ENCODE data around the gene ADARB2. TPM values are rescaled to one million over a fixed set of nuclear protein-coding genes. Genes with fewer than 3 reads are reported as not detected.
A peak's percentile ranks its signal among the peaks of the same experiment; 100 is the strongest.

Gene ADARB2
- total and polyA plus RNA-seq, 7 experiments from 2014 or later = 0.05 to 13.6 (median 6.3) TPM; not detected in 3

GRCh38 chr10:1558906-1559305 lies 178.4 kb downstream of the ADARB2 start:
- Mint-ChIP-seq H3K36me3 (no peaks in the 10 kb centered on the region), H3K27ac (no peak overlapping the region), H3K4me3 (no peak overlapping the region), H3K4me1 (peaks cover 0 to 1% (median 0%) of the 10 kb centered on the region in 7 donors), H3K27me3 (peaks cover 0 to 24% (median 15%) of the 10 kb centered on the region in 5 donors), H3K9me3 (peaks cover 0 to 3% (median 0%) of the 10 kb centered on the region in 11 donors)
- DNase-seq = no peak
- Histone ChIP-seq H3K9me3 (ENCODE audit: control insufficient read depth in 2 of 3, low read length in 3 of 3) (no peaks in the 10 kb centered on the region), H3K4me1 (ENCODE audit: control insufficient read depth in 2 of 2, insufficient read depth in 2 of 2, low read length in 2 of 2) (no peaks in the 10 kb centered on the region), H3K27me3 (ENCODE audit: control insufficient read depth in 2 of 2, insufficient read depth in 2 of 2, low read length in 2 of 2) (no peaks in the 10 kb centered on the region), H3K27ac (ENCODE audit: low read depth, low read length) (no peak overlapping the region), H3K36me3 (ENCODE audit: control insufficient read depth in 2 of 3, insufficient read depth in 3 of 3, low read length in 3 of 3) (no peaks in the 10 kb centered on the region), H3K4me3 (ENCODE audit: low read length) (no peak overlapping the region)
- intact Hi-C loops (cut with micrococcal nuclease) = no loop called here
- ChIA-PET POLR2A (no interaction called here), CTCF (no interaction called here)
- ATAC-seq = no peak

GRCh38 chr10:1557081-1557480 lies 180.2 kb downstream of the ADARB2 start:
- Histone ChIP-seq H3K36me3 (ENCODE audit: control insufficient read depth in 2 of 3, insufficient read depth in 3 of 3, low read length in 3 of 3) (no peaks in the 10 kb centered on the region), H3K27ac (ENCODE audit: low read depth, low read length) (no peak overlapping the region), H3K4me3 (ENCODE audit: low read length) (no peak overlapping the region), H3K4me1 (ENCODE audit: control insufficient read depth in 2 of 2, insufficient read depth in 2 of 2, low read length in 2 of 2) (no peaks in the 10 kb centered on the region), H3K9me3 (ENCODE audit: control insufficient read depth in 2 of 3, low read length in 3 of 3) (no peaks in the 10 kb centered on the region), H3K27me3 (ENCODE audit: control insufficient read depth in 2 of 2, insufficient read depth in 2 of 2, low read length in 2 of 2) (no peaks in the 10 kb centered on the region)
- ATAC-seq = no peak
- DNase-seq = no peak
- Mint-ChIP-seq H3K27ac (no peak overlapping the region), H3K36me3 (no peaks in the 10 kb centered on the region), H3K4me1 (peaks cover 0 to 1% (median 0%) of the 10 kb centered on the region in 7 donors), H3K27me3 (peaks cover 0 to 24% (median 15%) of the 10 kb centered on the region in 5 donors), H3K9me3 (no peaks in the 10 kb centered on the region), H3K4me3 (no peak overlapping the region)
- POLR2A ChIA-PET = no interaction called here
- CTCF ChIA-PET = no interaction called here
- intact Hi-C loops (cut with micrococcal nuclease) = no loop called here

- no peak overlapping the region for H3K4me3 ChIP-seq (ENCODE audit: low read length)
- no peak overlapping the region for H3K27ac ChIP-seq (ENCODE audit: low read depth, low read length)
- H3K4me3 Mint-ChIP-seq = no peak overlapping the region
- no peaks in the 10 kb centered on the region for H3K36me3 ChIP-seq (ENCODE audit: control insufficient read depth in 2 of 3, insufficient read depth in 3 of 3, low read length in 3 of 3)
- peaks cover 0 to 1% (median 0%) of the 10 kb centered on the region in 7 donors for H3K4me1 Mint-ChIP-seq
- peaks cover 0 to 24% (median 15%) of the 10 kb centered on the region in 5 donors for H3K27me3 Mint-ChIP-seq
- H3K27ac Mint-ChIP-seq = no peak overlapping the region
- intact Hi-C loops (cut with micrococcal nuclease) = no loop called here
- no peaks in the 10 kb centered on the region for H3K9me3 Mint-ChIP-seq
- no peaks in the 10 kb centered on the region for H3K27me3 ChIP-seq (ENCODE audit: control insufficient read depth in 2 of 2, insufficient read depth in 2 of 2, low read length in 2 of 2)
- ChIA-PET POLR2A (no interaction called here), CTCF (no interaction called here)
- H3K36me3 Mint-ChIP-seq = no peaks in the 10 kb centered on the region
- DNase-seq (no peak), ATAC-seq (no peak)
- no peaks in the 10 kb centered on the region for H3K4me1 ChIP-seq (ENCODE audit: control insufficient read depth in 2 of 2, insufficient read depth in 2 of 2, low read length in 2 of 2)
- no peaks in the 10 kb centered on the region for H3K9me3 ChIP-seq (ENCODE audit: control insufficient read depth in 2 of 3, low read length in 3 of 3)
Measured at GRCh38 chr10:1556496-1556895, 180.8 kb downstream of the ADARB2 start.

GRCh38 chr10:1553951-1554350 lies 183.4 kb downstream of the ADARB2 start:
- H3K4me1 Mint-ChIP-seq = peaks cover 0 to 18% (median 1%) of the 10 kb centered on the region in 7 donors
- intact Hi-C loops (cut with micrococcal nuclease) = no loop called here

GRCh38 chr10:1552881-1553670 lies 184.2 kb downstream of the ADARB2 start:
- intact Hi-C loops (cut with micrococcal nuclease) = no loop called here
- ChIA-PET CTCF (no interaction called here), POLR2A (no interaction called here)
- no peak for ATAC-seq
- Histone ChIP-seq H3K4me1 (ENCODE audit: control insufficient read depth in 2 of 2, insufficient read depth in 2 of 2, low read length in 2 of 2) (no peaks in the 10 kb centered on the region), H3K27ac (ENCODE audit: low read depth, low read length) (no peak overlapping the region), H3K4me3 (ENCODE audit: low read length) (no peak overlapping the region), H3K9me3 (ENCODE audit: control insufficient read depth in 2 of 3, low read length in 3 of 3) (peaks cover 0 to 2% (median 0%) of the 10 kb centered on the region in 3 experiments), H3K27me3 (ENCODE audit: control insufficient read depth in 2 of 2, insufficient read depth in 2 of 2, low read length in 2 of 2) (no peaks in the 10 kb centered on the region), H3K36me3 (ENCODE audit: control insufficient read depth in 2 of 3, insufficient read depth in 3 of 3, low read length in 3 of 3) (no peaks in the 10 kb centered on the region)
- Mint-ChIP-seq H3K27me3 (peaks cover 0 to 11% (median 5%) of the 10 kb centered on the region in 5 donors), H3K4me1 (peaks cover 0 to 22% (median 1%) of the 10 kb centered on the region in 7 donors), H3K27ac (no peak overlapping the region), H3K4me3 (no peak overlapping the region), H3K36me3 (no peaks in the 10 kb centered on the region), H3K9me3 (peaks cover 0 to 5% (median 0%) of the 10 kb centered on the region in 11 donors)
- DNase-seq = no peak

More at GRCh38 chr10:1553951-1554350, 183.4 kb downstream of the ADARB2 start:
- H3K27ac ChIP-seq (ENCODE audit: low read depth, low read length) = no peak overlapping the region
- H3K27me3 Mint-ChIP-seq = peaks cover 0 to 17% (median 10%) of the 10 kb centered on the region in 5 donors
- ATAC-seq = peak; percentile 18
- DNase-seq = no peak
- ChIA-PET POLR2A (no interaction called here), CTCF (no interaction called here)
- no peaks in the 10 kb centered on the region for H3K4me1 ChIP-seq (ENCODE audit: control insufficient read depth in 2 of 2, insufficient read depth in 2 of 2, low read length in 2 of 2)
- H3K4me3 Mint-ChIP-seq = no peak overlapping the region
- no peak overlapping the region for H3K27ac Mint-ChIP-seq
- no peaks in the 10 kb centered on the region for H3K27me3 ChIP-seq (ENCODE audit: control insufficient read depth in 2 of 2, insufficient read depth in 2 of 2, low read length in 2 of 2)
- no peaks in the 10 kb centered on the region for H3K9me3 ChIP-seq (ENCODE audit: control insufficient read depth in 2 of 3, low read length in 3 of 3)
- H3K36me3 ChIP-seq (ENCODE audit: control insufficient read depth in 2 of 3, insufficient read depth in 3 of 3, low read length in 3 of 3) = no peaks in the 10 kb centered on the region
- H3K9me3 Mint-ChIP-seq = peaks cover 0 to 3% (median 0%) of the 10 kb centered on the region in 11 donors
- no peaks in the 10 kb centered on the region for H3K36me3 Mint-ChIP-seq
- H3K4me3 ChIP-seq (ENCODE audit: low read length) = no peak overlapping the region

GRCh38 chr10:1552406-1552805 lies 184.9 kb downstream of the ADARB2 start:
- Mint-ChIP-seq H3K36me3 (no peaks in the 10 kb centered on the region), H3K27ac (no peak overlapping the region), H3K27me3 (peaks cover 0 to 7% (median 3%) of the 10 kb centered on the region in 5 donors), H3K4me1 (peaks cover 0 to 22% (median 1%) of the 10 kb centered on the region in 7 donors), H3K4me3 (no peak overlapping the region), H3K9me3 (peaks cover 0 to 5% (median 0%) of the 10 kb centered on the region in 11 donors)
- intact Hi-C loops (cut with micrococcal nuclease) = no loop called here
- CTCF ChIA-PET = no interaction called here
- Histone ChIP-seq H3K4me3 (ENCODE audit: low read length) (no peak overlapping the region), H3K36me3 (ENCODE audit: control insufficient read depth in 2 of 3, insufficient read depth in 3 of 3, low read length in 3 of 3) (no peaks in the 10 kb centered on the region), H3K4me1 (ENCODE audit: control insufficient read depth in 2 of 2, insufficient read depth in 2 of 2, low read length in 2 of 2) (no peaks in the 10 kb centered on the region), H3K27me3 (ENCODE audit: control insufficient read depth in 2 of 2, insufficient read depth in 2 of 2, low read length in 2 of 2) (no peaks in the 10 kb centered on the region), H3K9me3 (ENCODE audit: control insufficient read depth in 2 of 3, low read length in 3 of 3) (peaks cover 0 to 3% (median 0%) of the 10 kb centered on the region in 3 experiments), H3K27ac (ENCODE audit: low read depth, low read length) (no peak overlapping the region)
- DNase-seq (no peak), ATAC-seq (no peak)
- POLR2A ChIA-PET = no interaction called here

Measured in naive thymus-derived CD4-positive, alpha-beta T cell (primary cell).